ENCODE results near the gene SPPL3.
"Not testable (repeated sequence)": the region's sequence is repeated elsewhere in the genome, so short reads cannot be mapped to it uniquely, and the experiment has no call there.

SPPL3 gene

DNA sequence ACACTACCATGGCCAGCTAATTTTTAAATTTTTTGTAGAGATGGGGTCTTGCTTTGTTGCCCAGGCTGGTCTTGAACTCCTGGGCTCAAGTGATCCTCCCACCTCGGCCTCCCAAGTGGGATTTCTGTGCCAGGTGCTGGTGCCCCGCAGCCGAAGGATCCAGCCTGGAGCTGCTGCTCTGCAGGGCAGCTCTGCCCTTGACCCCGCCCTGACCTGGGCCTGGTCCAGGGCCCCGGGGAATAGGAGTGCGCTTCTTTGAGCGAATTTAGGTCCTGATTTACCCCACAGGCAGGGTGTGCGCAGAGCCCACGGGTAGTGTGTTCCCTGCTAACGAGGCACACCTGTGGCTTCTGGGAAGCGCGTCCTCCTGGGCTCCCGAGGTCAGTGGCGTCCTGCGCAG is 163.3 kb downstream of the SPPL3 start:
- no peak for DNase-seq

DNA sequence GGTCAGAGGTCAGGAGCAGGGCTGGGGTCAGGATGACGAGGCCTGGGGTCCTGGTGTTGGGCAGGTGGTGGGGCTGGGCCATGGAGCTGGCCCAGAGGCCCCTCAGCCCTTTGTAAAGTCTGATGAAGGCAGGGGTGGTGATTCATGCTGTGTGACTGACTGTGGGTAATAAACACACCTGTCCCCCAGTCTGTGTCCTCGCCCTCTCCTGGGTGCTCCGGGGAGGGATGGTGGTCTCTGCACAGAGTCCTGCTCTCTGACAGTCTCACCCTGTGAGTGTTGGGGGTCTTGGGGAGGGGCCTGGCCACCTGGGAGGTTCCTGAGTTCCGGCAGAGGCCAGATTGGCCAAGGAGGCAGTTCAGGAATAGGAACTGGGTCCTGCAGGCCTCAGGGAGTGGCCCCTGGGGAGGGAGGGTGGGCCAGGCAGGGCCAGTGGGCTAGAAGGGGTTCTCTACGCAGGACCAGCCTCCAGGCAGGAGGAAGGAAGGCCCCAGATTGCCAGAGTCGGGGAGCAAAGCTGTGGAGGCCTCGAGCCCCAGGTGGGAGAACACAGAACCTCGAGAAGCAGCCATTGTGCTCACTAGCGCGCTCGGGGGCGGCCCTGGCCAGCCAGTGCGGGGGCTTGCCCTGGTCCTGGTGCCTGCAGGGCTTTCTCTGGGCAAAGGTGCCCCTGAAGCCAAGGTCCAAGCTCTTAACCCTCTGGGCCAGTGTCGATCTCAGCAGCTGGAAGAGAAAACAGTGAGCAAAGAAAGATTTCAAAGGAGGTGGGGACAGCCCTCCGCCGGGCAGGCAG is 164.1 kb downstream of the SPPL3 start:
- no peak for DNase-seq

DNA sequence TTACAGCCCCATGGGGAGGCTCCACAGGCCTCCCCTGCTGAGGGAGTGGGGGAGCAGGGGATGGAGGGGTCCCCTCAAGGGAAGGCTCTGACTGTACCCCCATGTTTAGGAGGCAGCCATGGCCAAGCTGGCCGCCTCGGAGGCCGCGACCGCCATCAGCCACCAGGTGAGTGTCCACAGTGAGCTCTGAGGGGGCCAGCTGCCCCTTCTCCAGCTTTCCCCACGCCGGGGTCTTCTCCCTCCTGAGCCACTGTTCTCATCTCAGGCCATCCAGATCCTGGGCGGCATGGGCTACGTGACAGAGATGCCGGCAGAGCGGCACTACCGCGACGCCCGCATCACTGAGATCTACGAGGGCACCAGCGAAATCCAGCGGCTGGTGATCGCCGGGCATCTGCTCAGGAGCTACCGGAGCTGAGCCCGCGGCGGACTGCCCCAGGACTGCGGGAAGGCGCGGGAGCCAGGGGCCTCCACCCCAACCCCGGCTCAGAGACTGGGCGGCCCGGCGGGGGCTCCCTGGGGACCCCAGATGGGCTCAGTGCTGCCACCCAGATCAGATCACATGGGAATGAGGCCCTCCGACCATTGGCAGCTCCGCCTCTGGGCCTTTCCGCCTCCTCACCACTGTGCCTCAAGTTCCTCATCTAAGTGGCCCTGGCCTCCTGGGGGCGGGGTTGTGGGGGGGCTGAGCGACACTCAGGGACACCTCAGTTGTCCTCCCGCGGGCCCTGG is 165.0 kb downstream of the SPPL3 start:
- no peak for DNase-seq

GRCh38 chr12:120738252-120739030 is 165.7 kb downstream of the SPPL3 start:
- no peak for DNase-seq

GRCh38 chr12:120737557-120738251 is 166.5 kb downstream of the SPPL3 start:
- no peak for DNase-seq

DNA sequence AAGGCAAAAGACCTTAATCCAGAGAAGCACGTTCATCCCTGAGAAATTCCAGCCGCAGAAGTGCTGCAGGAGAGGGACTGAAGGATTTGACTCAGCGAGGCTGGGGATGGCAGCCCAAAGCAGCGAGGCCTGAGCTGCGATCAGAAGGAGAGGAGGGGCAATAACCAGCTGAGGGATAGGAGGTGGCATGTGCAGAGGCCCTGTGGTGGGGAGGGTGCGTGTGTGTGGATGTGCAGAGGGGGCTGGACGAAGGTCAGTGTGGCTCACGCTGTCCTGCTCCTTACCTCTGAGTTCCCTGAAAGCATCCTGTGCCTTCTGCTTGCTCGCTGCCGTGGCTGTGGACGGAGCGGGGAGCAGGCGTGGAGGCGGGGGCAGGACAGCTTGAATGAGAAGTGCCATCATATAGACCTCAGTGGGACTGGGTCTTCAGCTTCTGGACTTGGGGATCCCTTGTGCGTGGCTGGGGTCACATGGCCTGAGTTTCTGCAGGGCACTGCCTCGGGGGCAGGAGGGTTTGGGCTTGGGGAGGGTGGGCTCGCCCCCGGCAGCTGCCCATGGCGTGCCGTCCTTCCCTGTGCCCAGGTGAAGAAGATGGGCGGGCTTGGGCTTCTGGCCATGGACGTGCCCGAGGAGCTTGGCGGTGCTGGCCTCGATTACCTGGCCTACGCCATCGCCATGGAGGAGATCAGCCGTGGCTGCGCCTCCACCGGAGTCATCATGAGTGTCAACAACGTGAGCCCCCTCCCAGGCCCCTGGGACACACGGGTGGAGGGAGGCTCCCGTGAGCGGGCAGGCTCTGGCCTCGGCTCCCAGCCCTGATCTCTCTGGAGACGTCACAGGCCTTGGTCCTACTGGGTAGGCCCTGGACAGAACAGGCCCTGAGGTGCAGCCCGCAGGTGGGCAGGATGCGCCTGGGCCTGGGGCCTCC is 167.5 kb downstream of the SPPL3 start:
- no peak for DNase-seq

DNA sequence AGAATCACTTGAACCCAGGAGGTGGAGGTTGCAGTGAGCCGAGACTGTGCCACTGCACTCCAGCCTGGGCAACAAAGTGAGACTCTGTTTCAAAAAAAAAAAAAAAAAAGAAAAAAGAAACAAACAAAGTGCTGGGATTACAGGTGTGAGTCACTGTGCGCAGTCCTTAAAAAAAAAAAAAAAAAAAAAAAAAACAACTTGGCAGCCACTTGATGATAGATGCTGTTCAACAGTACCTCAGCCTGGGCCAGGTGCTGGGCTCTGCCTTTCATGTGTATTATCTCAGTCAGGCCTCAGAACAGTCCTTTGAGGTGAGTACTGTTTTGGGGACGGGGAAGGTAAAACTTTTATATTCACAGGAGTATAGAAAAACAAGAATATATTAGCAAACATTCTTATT is 169.0 kb downstream of the SPPL3 start:
- DNase-seq = no peak

DNA sequence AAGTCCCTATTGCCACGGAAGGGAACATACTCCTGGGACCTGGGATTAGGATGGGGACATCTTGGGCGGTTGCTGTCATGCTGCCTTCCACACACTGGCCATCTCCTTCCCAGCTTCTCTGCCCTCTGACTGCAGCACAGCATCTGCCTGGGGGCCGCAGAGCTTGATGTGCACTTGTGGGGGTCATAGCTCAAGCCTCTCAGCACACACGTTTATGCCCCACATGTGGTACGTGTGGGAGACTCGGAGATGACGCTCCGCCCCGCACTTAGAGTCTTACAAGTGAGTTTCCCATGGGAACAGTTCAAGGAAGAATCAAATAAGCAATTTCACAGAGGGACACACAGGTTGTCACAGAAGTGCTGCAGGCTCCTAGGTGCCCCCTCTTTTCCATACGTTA is 169.9 kb downstream of the SPPL3 start:
- no peak for DNase-seq

- DNase-seq = no peak
Measured at GRCh38 chr12:120733574-120733973, 170.6 kb downstream of the SPPL3 start.

- not testable (repeated sequence) for DNase-seq
Measured at GRCh38 chr12:120732198-120732597, 172.0 kb downstream of the SPPL3 start.

DNA sequence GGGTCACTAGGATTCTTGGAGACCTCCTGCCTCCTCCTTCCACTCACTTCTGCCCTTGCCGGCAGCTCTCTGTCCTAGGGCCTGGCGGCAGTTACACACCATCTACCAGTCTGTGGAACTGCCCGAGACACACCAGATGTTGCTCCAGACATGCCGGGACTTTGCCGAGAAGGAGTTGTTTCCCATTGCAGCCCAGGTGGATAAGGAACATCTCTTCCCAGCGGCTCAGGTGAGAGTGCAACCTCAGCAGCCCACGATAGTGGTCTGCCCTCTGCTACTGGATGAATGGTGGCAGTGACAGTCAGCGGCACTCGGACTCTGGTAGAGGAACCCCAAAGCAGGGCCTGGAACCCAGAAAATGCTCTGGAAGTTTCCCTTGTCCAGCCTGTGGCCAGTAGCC is 177.2 kb downstream of the SPPL3 start:
- no peak for DNase-seq

DNA sequence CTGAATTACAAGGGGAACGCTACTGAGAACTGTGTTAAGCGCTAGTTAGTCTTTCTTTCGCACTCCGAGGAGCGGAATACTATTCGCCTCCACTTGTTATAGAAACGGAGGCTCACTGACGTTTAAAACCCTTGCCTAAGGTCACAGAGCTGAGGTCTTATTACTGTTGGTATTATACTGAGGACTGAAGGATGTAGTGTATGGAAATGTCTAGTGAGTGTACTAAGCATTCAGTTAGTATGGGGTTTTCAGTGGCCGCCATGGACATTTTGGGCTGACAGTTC is 177.7 kb downstream of the SPPL3 start:
- DNase-seq = no peak

GRCh38 chr12:120725659-120726509 is 178.3 kb downstream of the SPPL3 start, which contains the start of gene ACADS:
Gene ACADS, plus strand, starts transcription at chr12:120725826. Its CDS starts 60 bp downstream, at chr12:120725886.
- DNase-seq = peak; percentile 86 to 87

DNA sequence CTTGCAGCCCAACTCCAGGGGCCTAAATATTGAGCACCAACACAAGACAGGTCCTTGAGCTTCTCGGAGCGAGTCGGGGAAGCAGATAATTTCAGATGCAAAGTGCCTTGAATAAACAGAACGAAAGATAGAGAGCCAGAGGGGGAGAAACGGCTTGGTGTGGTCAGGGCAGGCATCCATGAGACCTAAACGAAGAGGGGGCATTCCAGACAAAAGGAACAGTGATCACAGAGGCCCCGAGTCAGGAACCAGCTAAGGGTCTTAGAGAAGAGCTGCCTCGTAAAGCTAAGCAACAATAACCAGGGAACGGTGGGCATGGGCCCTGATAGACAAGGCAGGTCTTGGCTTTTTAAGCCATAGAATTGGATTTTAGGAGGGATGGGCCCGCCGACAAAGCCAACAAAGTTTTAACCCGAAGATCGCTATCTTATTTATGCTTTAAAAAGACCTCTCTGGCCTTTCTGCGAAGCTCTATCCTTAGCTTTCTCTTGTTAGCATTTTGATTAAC is 179.0 kb downstream of the SPPL3 start:
- DNase-seq = no peak

DNA sequence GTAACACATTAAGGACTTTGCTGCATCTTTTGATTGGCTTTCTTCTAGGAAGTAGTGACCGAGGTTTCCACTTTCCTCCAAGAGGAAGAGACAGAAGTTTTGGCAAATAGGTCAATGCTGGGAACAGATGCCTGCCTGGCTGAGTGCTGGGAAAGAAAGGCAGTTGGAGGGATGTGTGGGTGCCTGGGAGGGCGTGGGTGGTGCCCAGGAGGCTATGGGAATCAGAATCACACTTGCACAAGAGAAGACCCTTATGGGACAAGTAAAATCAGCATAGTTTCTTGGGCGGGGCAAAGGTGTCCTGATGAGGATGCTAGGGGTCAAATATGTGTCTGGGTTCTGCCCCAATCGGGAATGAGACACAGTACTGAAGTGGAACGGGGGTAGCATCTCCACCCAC is 179.4 kb downstream of the SPPL3 start:
- DNase-seq = no peak

GRCh38 chr12:120722784-120723183 is 181.4 kb downstream of the SPPL3 start:
- DNase-seq = no peak

GRCh38 chr12:120721866-120722265 is 182.3 kb downstream of the SPPL3 start:
- no peak for DNase-seq

DNA sequence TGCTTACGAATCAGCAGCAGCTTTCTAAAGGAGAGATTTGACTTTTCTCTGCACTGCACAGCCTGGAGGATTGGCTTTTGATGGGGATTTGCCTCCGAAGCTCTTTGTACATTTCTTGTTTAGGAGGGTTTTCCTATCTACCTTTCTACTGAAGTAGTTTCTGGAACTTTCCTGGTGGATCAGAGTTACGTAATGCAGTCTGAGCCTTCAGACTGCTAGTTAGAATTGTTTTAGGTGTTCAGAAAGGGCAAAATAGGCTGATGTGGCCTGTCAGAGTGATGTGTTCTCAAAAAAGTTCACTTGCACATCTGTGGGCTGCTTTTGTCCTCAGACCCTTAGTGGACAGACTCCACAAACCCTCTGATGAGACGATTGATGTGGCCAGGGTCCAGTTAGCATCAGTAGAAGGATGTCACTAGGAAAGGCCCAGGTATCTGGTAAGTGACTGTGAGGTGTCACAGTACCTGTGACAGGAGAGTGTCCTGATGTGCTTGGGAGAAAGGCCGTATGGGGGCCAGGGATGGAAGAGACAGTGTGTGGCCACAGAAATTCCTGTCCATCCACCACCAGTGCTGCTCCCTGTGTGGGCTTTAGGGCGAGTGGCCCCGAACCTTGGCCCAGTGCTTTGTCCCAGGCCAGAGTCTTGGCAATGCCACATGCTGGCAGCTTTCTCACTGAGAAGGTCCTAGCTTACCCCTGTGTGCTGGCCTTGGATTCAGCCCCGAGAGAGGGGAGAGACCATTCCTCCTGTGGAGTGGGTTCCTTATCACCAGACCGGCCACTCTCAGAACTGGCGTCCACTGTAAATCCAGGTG is 183.0 kb downstream of the SPPL3 start:
- DNase-seq = no peak

GRCh38 chr12:120720234-120720986 is 183.7 kb downstream of the SPPL3 start:
- DNase-seq = no peak
